MM.1S (cell line): ENCODE measurements around the gene GAS5.

Experiments
- DNase-seq: peaks from one replicate; pipeline ENCODE4 v3.0.0-alpha.2; 2015
- H2AFZ ChIP-seq: fragments of 300-600 bp; sonication (generic); 2 replicates; pipeline ENCODE4 v1.6.0; 2016; ENCODE audit warnings: antibody characterized with exemption, low read length
- H3F3A ChIP-seq: fragments of 300-600 bp; sonication (generic); 2 replicates; pipeline ENCODE4 v1.6.1; 2016; ENCODE audit warnings: mild to moderate bottlenecking, antibody characterized with exemption, low read length, moderate library complexity, mixed read lengths; ENCODE audit not compliant: insufficient read depth
- H3K27ac ChIP-seq: fragments of 300-600 bp; sonication (generic); 2 replicates; pipeline ENCODE4 v1.5.1; 2016; ENCODE audit warnings: mild to moderate bottlenecking, low read length
- H3K27me3 ChIP-seq: fragments of 300-600 bp; sonication (generic); replicated peaks from 2 replicates; pipeline ENCODE4 v1.6.0; 2016; ENCODE audit warnings: low read length; ENCODE audit not compliant: insufficient read depth
- H3K36me3 ChIP-seq: fragments of 300-600 bp; sonication (generic); replicated peaks from 2 replicates; pipeline ENCODE4 v1.6.1; 2016; ENCODE audit warnings: mild to moderate bottlenecking, low read length, mixed read lengths; ENCODE audit not compliant: insufficient read depth
- H3K4me1 ChIP-seq: fragments of 300-600 bp; sonication (generic); 2 replicates; pipeline ENCODE4 v1.6.1; 2016; ENCODE audit warnings: low read length, mixed read lengths
- H3K4me2 ChIP-seq: fragments of 300-600 bp; sonication (generic); 2 replicates; pipeline ENCODE4 v1.6.0; 2016; ENCODE audit warnings: low read depth, low read length
- H3K4me3 ChIP-seq: fragments of 300-600 bp; sonication (generic); 2 replicates; pipeline ENCODE4 v1.5.1; 2016; ENCODE audit warnings: low read length, mixed read lengths
- H3K79me2 ChIP-seq: fragments of 300-600 bp; sonication (generic); 2 replicates; pipeline ENCODE4 v1.6.1; 2016; ENCODE audit warnings: mixed run types, low read length, mixed read lengths
- H3K9ac ChIP-seq: fragments of 300-600 bp; sonication (generic); 2 replicates; pipeline ENCODE4 v1.6.1; 2016; ENCODE audit warnings: low read length, mixed read lengths
- H3K9me2 ChIP-seq: fragments of 300-600 bp; sonication (generic); replicated peaks from 2 replicates; pipeline ENCODE4 v1.6.1; 2016; ENCODE audit warnings: mild to moderate bottlenecking, low read length, mixed read lengths; ENCODE audit not compliant: insufficient read depth
- H3K9me3 ChIP-seq: fragments of 300-600 bp; sonication (generic); replicated peaks from 2 replicates; pipeline ENCODE4 v1.6.1; 2016; ENCODE audit warnings: mild to moderate bottlenecking, low read length, mixed read lengths; ENCODE audit not compliant: insufficient read depth
- H4K20me1 ChIP-seq: fragments of 300-600 bp; sonication (generic); 2 replicates; pipeline ENCODE4 v1.6.1; 2016; ENCODE audit warnings: mild to moderate bottlenecking, low read length, moderate library complexity, mixed read lengths; ENCODE audit not compliant: insufficient read depth
- EZH2 ChIP-seq: fragments of 300-600 bp; sonication (generic); optimal IDR thresholded peaks from 2 replicates; pipeline ENCODE3; 2017; ENCODE audit warnings: low read depth, mild to moderate bottlenecking, antibody characterized with exemption, low read length, mixed read lengths
- EZH2phosphoT487 ChIP-seq: fragments of 300-600 bp; sonication (generic); IDR thresholded peaks from 2 replicates; pipeline ENCODE4 v1.6.1; 2018; ENCODE audit warnings: antibody characterized with exemption, low read length
- TF ChIP-seq, protein P1 (sequence below): fragments of 300-600 bp; sonication (generic); IDR thresholded peaks from 2 replicates; pipeline ENCODE4 v1.5.1; 2016; ENCODE audit warnings: antibody characterized with exemption, low read length, mixed read lengths

GAS5 gene

DNA sequence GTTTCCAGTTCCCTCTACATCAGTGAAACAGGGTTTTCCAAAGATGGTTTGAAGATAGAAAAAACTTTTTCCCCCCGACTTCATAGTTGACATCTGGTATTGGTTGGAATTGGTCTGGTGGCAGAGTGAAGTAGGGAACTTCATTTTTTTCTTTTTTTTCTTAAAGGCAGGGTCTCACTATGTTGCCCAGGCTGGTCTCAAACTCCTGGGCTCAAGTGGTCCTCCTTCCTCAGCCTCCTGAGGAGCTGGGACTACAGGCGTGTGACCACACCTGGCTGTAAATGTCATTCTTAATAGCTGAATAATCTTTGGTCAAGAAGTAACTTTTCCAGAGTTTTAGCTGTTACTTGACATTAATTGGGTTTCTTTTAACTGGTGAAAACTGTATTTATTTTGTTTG is 22.1 kb upstream of the GAS5 start:
- no peaks in the 10 kb centered on the region for H3K4me1 ChIP-seq
- no peak overlapping the region for H3K4me3 ChIP-seq
- H3K27me3 ChIP-seq: no peaks in the 10 kb centered on the region
- no peaks in the 10 kb centered on the region for H3K9me3 ChIP-seq
- H3K9me2 ChIP-seq: no peaks in the 10 kb centered on the region
- H4K20me1 ChIP-seq: no peaks in the 10 kb centered on the region
- no peak overlapping the region for H3K27ac ChIP-seq
- no peak for TF ChIP-seq EZH2
- TF ChIP-seq EZH2phosphoT487: no peak
- H3K9ac ChIP-seq: no peak overlapping the region
- no peak for DNase-seq
- no peak overlapping the region for H3K4me2 ChIP-seq
- H2AFZ ChIP-seq: no peak overlapping the region
- no peaks in the 10 kb centered on the region for H3K36me3 ChIP-seq
- H3F3A ChIP-seq: no peaks in the 10 kb centered on the region
- no peaks in the 10 kb centered on the region for H3K79me2 ChIP-seq

DNA sequence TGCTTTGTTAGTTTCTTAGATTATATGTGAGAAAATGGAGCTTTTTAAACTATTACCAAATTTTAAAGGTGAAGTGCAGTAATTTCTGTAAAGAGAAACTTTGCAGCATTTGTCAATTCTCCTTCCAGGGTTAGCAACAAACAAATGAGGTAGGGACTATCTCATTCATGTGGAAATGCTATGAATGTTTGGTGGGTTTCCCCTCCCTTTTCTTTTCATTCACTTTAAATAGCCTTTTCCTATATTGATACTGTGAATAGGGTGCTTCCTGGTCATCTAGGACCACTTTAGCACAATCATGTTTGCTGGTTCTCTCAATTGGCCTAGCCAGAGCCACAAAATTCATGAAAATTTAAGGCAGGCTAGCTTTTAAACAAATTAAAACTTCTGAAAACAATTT is 21.0 kb upstream of the GAS5 start:
- DNase-seq: no peak
- H3K9ac ChIP-seq: no peak overlapping the region
- no peak overlapping the region for H3K4me2 ChIP-seq
- TF ChIP-seq, protein P1, sequence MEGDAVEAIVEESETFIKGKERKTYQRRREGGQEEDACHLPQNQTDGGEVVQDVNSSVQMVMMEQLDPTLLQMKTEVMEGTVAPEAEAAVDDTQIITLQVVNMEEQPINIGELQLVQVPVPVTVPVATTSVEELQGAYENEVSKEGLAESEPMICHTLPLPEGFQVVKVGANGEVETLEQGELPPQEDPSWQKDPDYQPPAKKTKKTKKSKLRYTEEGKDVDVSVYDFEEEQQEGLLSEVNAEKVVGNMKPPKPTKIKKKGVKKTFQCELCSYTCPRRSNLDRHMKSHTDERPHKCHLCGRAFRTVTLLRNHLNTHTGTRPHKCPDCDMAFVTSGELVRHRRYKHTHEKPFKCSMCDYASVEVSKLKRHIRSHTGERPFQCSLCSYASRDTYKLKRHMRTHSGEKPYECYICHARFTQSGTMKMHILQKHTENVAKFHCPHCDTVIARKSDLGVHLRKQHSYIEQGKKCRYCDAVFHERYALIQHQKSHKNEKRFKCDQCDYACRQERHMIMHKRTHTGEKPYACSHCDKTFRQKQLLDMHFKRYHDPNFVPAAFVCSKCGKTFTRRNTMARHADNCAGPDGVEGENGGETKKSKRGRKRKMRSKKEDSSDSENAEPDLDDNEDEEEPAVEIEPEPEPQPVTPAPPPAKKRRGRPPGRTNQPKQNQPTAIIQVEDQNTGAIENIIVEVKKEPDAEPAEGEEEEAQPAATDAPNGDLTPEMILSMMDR: no peak
- TF ChIP-seq EZH2phosphoT487 (no peak), EZH2 (no peak)
- H3K9me3 ChIP-seq: no peaks in the 10 kb centered on the region
- no peaks in the 10 kb centered on the region for H4K20me1 ChIP-seq
- H3K27me3 ChIP-seq: no peaks in the 10 kb centered on the region
- H3F3A ChIP-seq: no peaks in the 10 kb centered on the region
- H3K4me1 ChIP-seq: no peaks in the 10 kb centered on the region
- no peak overlapping the region for H2AFZ ChIP-seq
- H3K36me3 ChIP-seq: no peaks in the 10 kb centered on the region
- H3K79me2 ChIP-seq: no peaks in the 10 kb centered on the region
- no peaks in the 10 kb centered on the region for H3K9me2 ChIP-seq
- no peak overlapping the region for H3K27ac ChIP-seq
- H3K4me3 ChIP-seq: no peak overlapping the region

DNA sequence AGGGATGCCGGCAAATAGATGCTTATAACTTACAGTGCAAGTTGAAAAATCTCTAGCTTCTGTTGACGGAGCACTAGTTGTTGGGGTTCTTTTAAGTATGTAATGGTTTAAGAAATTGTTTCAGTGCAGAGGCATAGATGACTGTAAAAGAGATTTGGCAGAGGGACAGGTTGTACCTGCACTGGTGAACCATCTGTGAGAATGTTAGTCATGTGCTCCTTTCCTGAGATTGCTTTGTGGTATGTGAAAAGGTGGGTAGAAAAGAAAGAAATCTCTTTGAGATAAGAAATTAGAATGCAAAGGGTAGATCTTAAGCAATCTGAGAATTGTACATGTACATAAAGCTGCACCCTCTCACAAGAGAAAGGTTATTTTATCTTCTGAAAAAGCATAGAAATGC is 19.8 kb upstream of the GAS5 start:
- no peaks in the 10 kb centered on the region for H3K79me2 ChIP-seq
- H3K9ac ChIP-seq: no peak overlapping the region
- H3K9me3 ChIP-seq: no peaks in the 10 kb centered on the region
- no peak overlapping the region for H3K27ac ChIP-seq
- H3K4me1 ChIP-seq: no peaks in the 10 kb centered on the region
- no peaks in the 10 kb centered on the region for H3K9me2 ChIP-seq
- no peak overlapping the region for H3K4me3 ChIP-seq
- H3F3A ChIP-seq: no peaks in the 10 kb centered on the region
- TF ChIP-seq EZH2phosphoT487: no peak
- no peak for TF ChIP-seq EZH2
- TF ChIP-seq, protein P1: no peak
- no peak overlapping the region for H2AFZ ChIP-seq
- no peaks in the 10 kb centered on the region for H3K36me3 ChIP-seq
- H3K4me2 ChIP-seq: no peak overlapping the region
- H3K27me3 ChIP-seq: no peaks in the 10 kb centered on the region
- DNase-seq: no peak
- H4K20me1 ChIP-seq: no peaks in the 10 kb centered on the region

DNA sequence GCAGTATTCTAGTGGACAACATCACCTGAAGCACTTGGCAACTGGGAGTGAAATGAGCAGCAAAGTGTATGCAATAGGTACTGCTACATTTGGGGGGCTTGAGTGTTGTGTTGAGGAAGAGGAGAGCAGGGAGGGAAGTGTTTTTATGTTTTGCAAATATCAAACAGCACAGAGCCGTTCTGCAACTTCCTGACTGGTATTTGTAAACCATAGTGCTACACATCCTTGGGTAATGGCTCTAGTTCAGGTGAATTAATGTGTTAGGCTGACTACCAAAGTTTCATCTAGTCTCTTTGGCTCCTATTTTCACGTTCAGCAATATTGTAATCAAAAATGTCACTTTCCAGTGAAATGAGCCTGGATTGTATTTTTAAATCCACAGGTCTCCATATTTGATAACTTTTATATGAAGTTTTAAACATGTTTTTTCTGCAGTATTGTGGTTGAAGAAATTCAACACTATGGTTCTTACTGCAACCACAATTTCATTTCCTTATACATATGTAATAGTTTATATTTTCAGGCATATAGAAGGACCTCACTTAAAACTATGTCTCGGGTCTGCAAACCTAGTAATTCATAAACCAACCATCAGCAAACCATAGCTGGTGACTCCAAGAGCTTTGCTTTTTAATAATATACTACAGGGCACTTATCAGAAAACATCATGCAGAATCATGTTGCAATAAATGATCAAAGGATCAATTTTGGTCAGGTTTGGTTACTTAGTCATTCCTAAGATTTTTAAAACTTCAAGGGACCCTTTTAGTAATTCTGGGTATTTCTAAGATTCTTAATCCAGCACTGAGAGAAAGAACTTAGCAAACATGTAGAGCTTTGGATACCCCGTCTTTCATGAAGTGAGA is 19.2 kb upstream of the GAS5 start:
- no peaks in the 10 kb centered on the region for H3K79me2 ChIP-seq
- H3K4me3 ChIP-seq: no peak overlapping the region
- TF ChIP-seq EZH2phosphoT487: no peak
- no peak for TF ChIP-seq EZH2
- TF ChIP-seq, protein P1: no peak
- H3K36me3 ChIP-seq: no peaks in the 10 kb centered on the region
- no peaks in the 10 kb centered on the region for H3K9me2 ChIP-seq
- DNase-seq: no peak
- no peak overlapping the region for H3K27ac ChIP-seq
- no peak overlapping the region for H3K9ac ChIP-seq
- H3K4me1 ChIP-seq: no peaks in the 10 kb centered on the region
- H3K27me3 ChIP-seq: no peaks in the 10 kb centered on the region
- no peaks in the 10 kb centered on the region for H4K20me1 ChIP-seq
- H3K4me2 ChIP-seq: no peak overlapping the region
- H3K9me3 ChIP-seq: no peaks in the 10 kb centered on the region
- H3F3A ChIP-seq: no peaks in the 10 kb centered on the region
- no peak overlapping the region for H2AFZ ChIP-seq
